Measurements from ENCODE around the gene SETBP1. TPM values are rescaled to one million over a fixed set of nuclear protein-coding genes. Genes with fewer than 3 reads are reported as not detected.

SETBP1 gene
- total and polyA plus RNA-seq, 2 of the 4 experiments (the other 2 are of a cell fraction), result 0.19 to 0.36 TPM

DNA sequence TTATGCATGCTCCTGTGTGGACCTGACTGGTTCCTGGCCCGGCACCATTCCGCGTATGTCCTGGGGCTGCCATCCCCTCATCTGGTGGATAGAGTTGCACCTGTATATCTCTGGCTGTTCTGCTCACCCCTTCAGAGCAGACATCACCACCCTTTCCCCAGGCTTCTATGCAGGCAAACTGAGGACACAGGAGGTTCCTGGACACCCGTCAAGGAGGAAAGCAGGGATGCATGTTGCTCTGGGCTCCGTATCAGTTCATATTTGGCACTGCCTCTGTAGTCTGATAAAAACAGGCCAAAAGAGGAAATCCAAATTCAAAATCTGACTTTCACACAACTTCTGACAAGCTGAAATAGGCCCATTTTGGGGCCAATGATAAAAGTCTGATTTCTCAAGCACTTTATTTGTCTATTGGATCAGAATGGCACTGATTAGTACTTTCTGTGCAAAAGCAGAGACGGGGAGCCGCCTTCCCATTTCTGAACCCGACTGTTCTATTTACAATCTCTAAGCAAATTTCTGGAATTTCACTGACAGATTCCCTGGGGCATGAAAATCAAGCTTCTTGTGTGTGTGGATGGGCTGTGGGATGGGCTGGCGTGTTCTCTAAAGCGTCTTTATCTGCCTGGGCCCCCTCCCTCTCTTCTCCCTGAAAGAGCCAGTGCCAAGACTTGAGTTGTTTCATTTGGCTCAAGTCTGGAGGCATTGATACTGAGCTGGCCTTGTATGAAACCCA, 96.9 kb downstream of the SETBP1 start:
- Histone ChIP-seq H4K20me1 (ENCODE audit: insufficient read depth, low read length) (no peaks in the 10 kb centered on the region), H4K5ac (ENCODE audit: low read depth, low read length) (no peak overlapping the region), H3K79me1 (ENCODE audit: low read depth in 1 of 2, low read length in 2 of 2) (no peaks in the 10 kb centered on the region), H2AK9ac (replicated peaks; ENCODE audit: low read depth, low read length, poor library complexity) (no peak overlapping the region), H2BK15ac (ENCODE audit: low read depth, low read length) (no peak overlapping the region), H3K23ac (ENCODE audit: low read depth, low read length) (no peak overlapping the region; the same call in 1 of the 2 replicates), H3K9me3 (ENCODE audit: control insufficient read depth, insufficient read depth, low read length) (no peaks in the 10 kb centered on the region), H2BK20ac (ENCODE audit: low read depth, low read length) (no peak overlapping the region), H4K91ac (ENCODE audit: insufficient read depth, low read depth, low read length) (no peak overlapping the region), H2BK120ac (ENCODE audit: low read depth, low read length) (no peak overlapping the region), H3K27ac (ENCODE audit: insufficient read depth, low read length) (no peak overlapping the region), H3K27me3 (ENCODE audit: control insufficient read depth, insufficient read depth, low read length) (peaks cover 7% of the 10 kb centered on the region; the same call in 1 of the 2 replicates), H2AFZ (replicated peaks; ENCODE audit: low read length, poor library complexity) (no peak overlapping the region), H3K4me1 (ENCODE audit: control insufficient read depth, insufficient read depth, low read length) (no peaks in the 10 kb centered on the region), H3K4me2 (ENCODE audit: low read depth, low read length) (no peak overlapping the region), H3K56ac (ENCODE audit: extremely low read depth, insufficient read depth, low read length) (no peak overlapping the region), H3K4me3 (ENCODE audit: insufficient read depth, low read depth, low read length) (no peak overlapping the region), H4K8ac (ENCODE audit: low read depth in 2 of 2, low read length in 2 of 2) (no peak overlapping the region), H3K9ac (ENCODE audit: low read depth, low read length) (no peak overlapping the region), H3K36me3 (ENCODE audit: control insufficient read depth, insufficient read depth, low read length) (no peaks in the 10 kb centered on the region), H3K9me1 (ENCODE audit: insufficient read depth, low read length) (no peaks in the 10 kb centered on the region), H3K18ac (ENCODE audit: low read depth, low read length) (no peak overlapping the region), H2AK5ac (ENCODE audit: low read depth, low read length) (no peak overlapping the region), H2BK5ac (ENCODE audit: low read depth, low read length, poor library complexity, severe bottlenecking) (no peak overlapping the region), H3K4ac (ENCODE audit: low read depth, low read length) (no peak overlapping the region), H3K14ac (replicated peaks; ENCODE audit: low read depth, low read length) (no peak overlapping the region)
- CTCF ChIA-PET, result no interaction called here
- POLR2A ChIA-PET (ENCODE audit: unreplicated experiment), result no interaction called here
- 83% methylated on average over 2 of the region's 10 CpGs; no CpG with 5 or more reads in 1 of the 2 experiments for WGBS, 2 experiments (ENCODE audit: extremely low coverage in 2 of 2, insufficient read length in 1 of 2)
- dilution Hi-C loops (cut with HindIII; ENCODE audit: low sequenced_read_pairs, unreplicated experiment) (no loop called here), in situ Hi-C loops (cut with MboI; ENCODE audit: low sequenced_read_pairs) (no loop called here), intact Hi-C loops (cut with micrococcal nuclease) (no loop called here)
- no TSS peak for BruUV-seq (replicated peaks)
- ATAC-seq (ENCODE audit: low read depth) (no peak), DNase-seq (no peak)
- TF ChIP-seq MXI1 (IDR thresholded peaks at IDR 0.05; ENCODE audit: borderline replicate concordance, low read depth, low read length), result no peak
- TF ChIP-seq CEBPB (IDR thresholded peaks at IDR 0.05; ENCODE audit: low read depth, low read length), result no peak
- TF ChIP-seq, protein P1, sequence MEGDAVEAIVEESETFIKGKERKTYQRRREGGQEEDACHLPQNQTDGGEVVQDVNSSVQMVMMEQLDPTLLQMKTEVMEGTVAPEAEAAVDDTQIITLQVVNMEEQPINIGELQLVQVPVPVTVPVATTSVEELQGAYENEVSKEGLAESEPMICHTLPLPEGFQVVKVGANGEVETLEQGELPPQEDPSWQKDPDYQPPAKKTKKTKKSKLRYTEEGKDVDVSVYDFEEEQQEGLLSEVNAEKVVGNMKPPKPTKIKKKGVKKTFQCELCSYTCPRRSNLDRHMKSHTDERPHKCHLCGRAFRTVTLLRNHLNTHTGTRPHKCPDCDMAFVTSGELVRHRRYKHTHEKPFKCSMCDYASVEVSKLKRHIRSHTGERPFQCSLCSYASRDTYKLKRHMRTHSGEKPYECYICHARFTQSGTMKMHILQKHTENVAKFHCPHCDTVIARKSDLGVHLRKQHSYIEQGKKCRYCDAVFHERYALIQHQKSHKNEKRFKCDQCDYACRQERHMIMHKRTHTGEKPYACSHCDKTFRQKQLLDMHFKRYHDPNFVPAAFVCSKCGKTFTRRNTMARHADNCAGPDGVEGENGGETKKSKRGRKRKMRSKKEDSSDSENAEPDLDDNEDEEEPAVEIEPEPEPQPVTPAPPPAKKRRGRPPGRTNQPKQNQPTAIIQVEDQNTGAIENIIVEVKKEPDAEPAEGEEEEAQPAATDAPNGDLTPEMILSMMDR (conservative IDR thresholded peaks at IDR 0.05; ENCODE audit: low read depth, low read length), result no peak
- TF ChIP-seq MAFK (IDR thresholded peaks at IDR 0.05; ENCODE audit: low read depth, low read length), result no peak
- TF ChIP-seq RCOR1 (IDR thresholded peaks at IDR 0.05; ENCODE audit: insufficient replicate concordance, low read length), result no peak
- TF ChIP-seq SMC3 (IDR thresholded peaks at IDR 0.05; ENCODE audit: low read depth, low read length), result no peak
- no peak for TF ChIP-seq FOS (IDR thresholded peaks at IDR 0.05; ENCODE audit: low read depth, low read length)
- TF ChIP-seq CHD1 (IDR thresholded peaks at IDR 0.05; ENCODE audit: low read depth, low read length), result no peak
- no peak for TF ChIP-seq BHLHE40 (IDR thresholded peaks at IDR 0.05; ENCODE audit: low read depth, low read length)
- no peak for TF ChIP-seq NFE2L2 (IDR thresholded peaks at IDR 0.05; ENCODE audit: low read depth, low read length)
- no peak for TF ChIP-seq USF2 (IDR thresholded peaks at IDR 0.05; ENCODE audit: low read depth, low read length)
- no peak for TF ChIP-seq ELK1 (IDR thresholded peaks at IDR 0.05; ENCODE audit: borderline replicate concordance, low read depth, low read length)
- no peak for TF ChIP-seq POLR2A (IDR thresholded peaks at IDR 0.05; ENCODE audit: low read depth, low read length)
- TF ChIP-seq RFX5 (IDR thresholded peaks at IDR 0.05; ENCODE audit: low read depth, low read length), result no peak

Measured in IMR-90 (cell line).